Panc1 (cell line): ENCODE results near the gene STAT3. TPM values are rescaled to one million over a fixed set of nuclear protein-coding genes. Genes with fewer than 3 reads are reported as not detected.

ENCODE experiments used
- ATAC-seq: fragments of 200-7000 bp; cut with Tn5 transposase; 2 replicates; pipeline ENCODE4 v1.9.1; 2020; ENCODE audit warnings: mild to moderate bottlenecking, moderate library complexity
- BruUV-seq: library from RNA; stranded (reverse); fragments of 400-500 nt; replicated peaks from 2 replicates; lab custom pipeline; 2021; lab: Mats Ljungman, UMichigan
- CTCF ChIA-PET: fragments of 300-600 bp; sonication (Branson Sonifier 250); formaldehyde crosslinking; loops from one replicate; lab custom pipeline; 2022; ENCODE audit warnings: antibody characterized with exemption; lab: Charles Lee
- POLR2A ChIA-PET: fragments of 300-600 bp; sonication (Branson Sonifier 250); formaldehyde crosslinking; loops from one replicate; lab custom pipeline; 2022; ENCODE audit warnings: antibody characterized with exemption; lab: Charles Lee
- DNase-seq: peaks from one replicate; pipeline ENCODE4 v3.0.0-alpha.2; 2010; ENCODE audit warnings: low read depth, low spot score
- H3K27ac ChIP-seq: 2 replicates; pipeline ENCODE4 v1.5.1; 2011; ENCODE audit warnings: mild to moderate bottlenecking, low read length, inconsistent platforms
- H3K27me3 ChIP-seq: fragments of 200-500 bp; sonication (Bioruptor generic); 2 replicates; pipeline ENCODE4 v1.6.0; 2014; ENCODE audit warnings: low read length, inconsistent platforms; ENCODE audit not compliant: control insufficient read depth, insufficient read depth
- H3K36me3 ChIP-seq: fragments of 200-500 bp; sonication (Bioruptor generic); 2 replicates; pipeline ENCODE4 v1.5.1; 2014; ENCODE audit warnings: inconsistent platforms, mild to moderate bottlenecking, low read length, moderate library complexity; ENCODE audit not compliant: control insufficient read depth, insufficient read depth
- H3K4me1 ChIP-seq: 2 replicates; pipeline ENCODE4 v1.5.1; 2011; ENCODE audit warnings: inconsistent platforms, mild to moderate bottlenecking, low read length, moderate library complexity; ENCODE audit not compliant: control insufficient read depth, insufficient read depth
- H3K4me3 ChIP-seq, 2 experiments: 2 replicates each; pipeline ENCODE4 v1.5.1; 2011 to 2012; ENCODE audit warnings: low read depth in 2 of 2, low read length in 2 of 2, mild to moderate bottlenecking in 2 of 2, inconsistent platforms in 1 of 2, moderate library complexity in 1 of 2
- H3K9me3 ChIP-seq: fragments of 200-500 bp; sonication (Bioruptor generic); 2 replicates; pipeline ENCODE4 v1.5.1; 2014; ENCODE audit warnings: low read depth, mild to moderate bottlenecking, inconsistent platforms, low read length, moderate library complexity; ENCODE audit not compliant: control insufficient read depth, insufficient read depth
- POLR2AphosphoS5 ChIP-seq: IDR thresholded peaks from 2 replicates; pipeline ENCODE4 v1.6.1; 2012; ENCODE audit warnings: mild to moderate bottlenecking, low read depth, low read length, moderate library complexity
- SIN3A ChIP-seq: IDR thresholded peaks from 2 replicates; pipeline ENCODE4 v1.6.1; 2012; ENCODE audit warnings: low read depth, mild to moderate bottlenecking, low read length, moderate library complexity, borderline replicate concordance; ENCODE audit not compliant: insufficient read depth
- TCF7L2 ChIP-seq: IDR thresholded peaks from 2 replicates; pipeline ENCODE4 v1.6.1; 2011; ENCODE audit warnings: mild to moderate bottlenecking, low read depth, low read length, inconsistent platforms
- in situ Hi-C: cut with HindIII; loops from 2 replicates; pipeline ENCODE4 v1.10.0; 2016; ENCODE audit warnings: low sequenced_read_pairs, low pct_unique_long_range_greater_than_20kb
- intact Hi-C: fragments of 100-400 bp; cut with micrococcal nuclease; formaldehyde crosslinking; loops from one replicate; pipeline ENCODE4 v1.10.0; 2022; ENCODE audit not compliant: unreplicated experiment
- total RNA-seq: library from RNA; stranded (reverse); gene quantifications from one replicate; pipeline ENCODE4 v1.2.1, GENCODE V29; 2021; ENCODE audit not compliant: unreplicated experiment
- TF ChIP-seq, protein P1 (sequence below): fragments of 450-650 bp; IDR thresholded peaks from 2 replicates; pipeline ENCODE4 v1.5.1; 2017; ENCODE audit warnings: mild to moderate bottlenecking
- TF ChIP-seq, protein P2 (sequence below), 2 experiments: IDR thresholded peaks; 2 replicates each; pipeline ENCODE4 v1.6.1; 2011 to 2012; ENCODE audit warnings: low read depth in 2 of 2, control low read depth in 1 of 2, low read length in 1 of 2, mild to moderate bottlenecking in 1 of 2, moderate library complexity in 1 of 2; ENCODE audit not compliant: insufficient read depth in 1 of 2

Gene STAT3
- total RNA-seq, 1 experiment from 2014 or later = 287 TPM

DNA sequence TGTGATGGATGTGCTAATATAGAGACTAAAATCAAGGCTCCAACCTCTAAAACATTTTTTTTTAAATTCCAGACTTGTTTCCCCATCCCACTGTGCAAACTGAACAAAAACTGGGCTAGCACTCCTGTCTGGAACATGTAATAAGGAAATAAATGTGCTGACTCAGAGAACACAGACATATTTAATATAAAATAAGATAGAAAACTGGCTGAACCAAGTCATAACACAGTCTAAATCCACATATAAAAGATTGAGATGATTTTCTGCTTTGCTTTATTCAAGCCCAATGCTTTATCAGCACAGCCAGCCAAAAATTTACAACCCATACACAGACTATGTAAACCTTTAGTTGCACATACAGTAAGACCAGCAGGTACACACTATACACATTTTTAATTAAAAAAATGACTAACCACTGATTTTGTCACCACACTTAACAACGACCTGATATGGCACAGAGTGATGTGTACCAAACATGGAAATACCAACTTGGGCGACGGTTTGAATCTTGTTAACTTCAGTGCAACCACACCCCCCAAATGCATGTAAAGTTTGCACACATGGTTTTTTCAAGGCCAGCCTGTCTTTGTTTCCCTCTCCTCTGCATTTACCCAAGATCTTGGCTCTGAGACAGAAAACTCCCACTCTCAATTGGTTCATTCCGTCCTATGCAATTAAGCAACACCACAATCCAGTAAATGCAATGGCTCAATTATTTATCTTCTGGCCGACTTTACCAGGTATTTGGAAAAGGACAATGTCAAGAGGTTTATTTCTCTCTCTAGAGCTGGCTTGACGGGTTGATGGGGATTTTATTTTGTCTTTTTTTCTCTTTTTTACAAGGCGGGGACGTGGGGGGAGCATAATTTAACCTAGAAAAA is 1.2 kb downstream of the STAT3 start:
- CTCF ChIA-PET = no interaction called here
- H3K9me3 ChIP-seq = no peaks in the 10 kb centered on the region
- ATAC-seq (no peak), DNase-seq (no peak)
- H3K36me3 ChIP-seq = no peaks in the 10 kb centered on the region; the same call in none of the 2 replicates
- POLR2A ChIA-PET = no interaction called here
- intact Hi-C loops = loop anchor here (10.0 kb wide), 1 partner anchor 62 kb away; no protein-coding TSS in a partner anchor
- H3K4me1 ChIP-seq = peaks cover 34% of the 10 kb centered on the region
- in situ Hi-C loops = no loop called here
- no peaks in the 10 kb centered on the region for H3K27me3 ChIP-seq
- H3K27ac ChIP-seq = peak overlapping the region; percentile 91
- peak overlapping the region; percentile 66 to 93 for H3K4me3 ChIP-seq
- TF ChIP-seq, protein P1, sequence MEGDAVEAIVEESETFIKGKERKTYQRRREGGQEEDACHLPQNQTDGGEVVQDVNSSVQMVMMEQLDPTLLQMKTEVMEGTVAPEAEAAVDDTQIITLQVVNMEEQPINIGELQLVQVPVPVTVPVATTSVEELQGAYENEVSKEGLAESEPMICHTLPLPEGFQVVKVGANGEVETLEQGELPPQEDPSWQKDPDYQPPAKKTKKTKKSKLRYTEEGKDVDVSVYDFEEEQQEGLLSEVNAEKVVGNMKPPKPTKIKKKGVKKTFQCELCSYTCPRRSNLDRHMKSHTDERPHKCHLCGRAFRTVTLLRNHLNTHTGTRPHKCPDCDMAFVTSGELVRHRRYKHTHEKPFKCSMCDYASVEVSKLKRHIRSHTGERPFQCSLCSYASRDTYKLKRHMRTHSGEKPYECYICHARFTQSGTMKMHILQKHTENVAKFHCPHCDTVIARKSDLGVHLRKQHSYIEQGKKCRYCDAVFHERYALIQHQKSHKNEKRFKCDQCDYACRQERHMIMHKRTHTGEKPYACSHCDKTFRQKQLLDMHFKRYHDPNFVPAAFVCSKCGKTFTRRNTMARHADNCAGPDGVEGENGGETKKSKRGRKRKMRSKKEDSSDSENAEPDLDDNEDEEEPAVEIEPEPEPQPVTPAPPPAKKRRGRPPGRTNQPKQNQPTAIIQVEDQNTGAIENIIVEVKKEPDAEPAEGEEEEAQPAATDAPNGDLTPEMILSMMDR = no peak
- TF ChIP-seq POLR2AphosphoS5 = 0 out of 2 replicates have a peak, but pooled peaks have one; percentile 25
- BruUV-seq = TSS peak; percentile 78

DNA sequence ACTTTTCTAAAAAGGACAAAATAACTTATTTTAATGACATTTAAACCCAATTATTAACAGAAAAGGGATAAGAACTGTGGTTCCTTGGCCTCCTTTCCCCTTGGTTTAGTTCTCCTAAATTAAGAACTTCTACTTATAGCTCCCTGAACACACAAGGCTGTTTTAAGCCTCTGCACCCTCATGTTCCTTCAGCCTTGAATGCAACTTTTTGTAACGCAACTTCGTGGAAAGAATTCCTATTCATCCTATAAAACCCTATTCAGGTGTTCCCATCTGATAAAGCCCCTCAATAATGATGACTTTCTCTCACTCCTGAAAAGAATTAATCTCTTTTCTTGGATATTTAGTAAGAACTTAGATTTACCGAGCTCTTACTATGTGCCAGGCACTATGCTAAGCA is 6.3 kb downstream of the STAT3 start:
- in situ Hi-C loops = no loop called here
- H3K4me1 ChIP-seq = peaks cover 43% of the 10 kb centered on the region
- TF ChIP-seq POLR2AphosphoS5 (no peak), SIN3A (no peak), TCF7L2 (no peak)
- TF ChIP-seq, protein P2, sequence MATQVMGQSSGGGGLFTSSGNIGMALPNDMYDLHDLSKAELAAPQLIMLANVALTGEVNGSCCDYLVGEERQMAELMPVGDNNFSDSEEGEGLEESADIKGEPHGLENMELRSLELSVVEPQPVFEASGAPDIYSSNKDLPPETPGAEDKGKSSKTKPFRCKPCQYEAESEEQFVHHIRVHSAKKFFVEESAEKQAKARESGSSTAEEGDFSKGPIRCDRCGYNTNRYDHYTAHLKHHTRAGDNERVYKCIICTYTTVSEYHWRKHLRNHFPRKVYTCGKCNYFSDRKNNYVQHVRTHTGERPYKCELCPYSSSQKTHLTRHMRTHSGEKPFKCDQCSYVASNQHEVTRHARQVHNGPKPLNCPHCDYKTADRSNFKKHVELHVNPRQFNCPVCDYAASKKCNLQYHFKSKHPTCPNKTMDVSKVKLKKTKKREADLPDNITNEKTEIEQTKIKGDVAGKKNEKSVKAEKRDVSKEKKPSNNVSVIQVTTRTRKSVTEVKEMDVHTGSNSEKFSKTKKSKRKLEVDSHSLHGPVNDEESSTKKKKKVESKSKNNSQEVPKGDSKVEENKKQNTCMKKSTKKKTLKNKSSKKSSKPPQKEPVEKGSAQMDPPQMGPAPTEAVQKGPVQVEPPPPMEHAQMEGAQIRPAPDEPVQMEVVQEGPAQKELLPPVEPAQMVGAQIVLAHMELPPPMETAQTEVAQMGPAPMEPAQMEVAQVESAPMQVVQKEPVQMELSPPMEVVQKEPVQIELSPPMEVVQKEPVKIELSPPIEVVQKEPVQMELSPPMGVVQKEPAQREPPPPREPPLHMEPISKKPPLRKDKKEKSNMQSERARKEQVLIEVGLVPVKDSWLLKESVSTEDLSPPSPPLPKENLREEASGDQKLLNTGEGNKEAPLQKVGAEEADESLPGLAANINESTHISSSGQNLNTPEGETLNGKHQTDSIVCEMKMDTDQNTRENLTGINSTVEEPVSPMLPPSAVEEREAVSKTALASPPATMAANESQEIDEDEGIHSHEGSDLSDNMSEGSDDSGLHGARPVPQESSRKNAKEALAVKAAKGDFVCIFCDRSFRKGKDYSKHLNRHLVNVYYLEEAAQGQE (IDR thresholded peaks at IDR 0.05; ENCODE audit: insufficient read depth in 1 of 2, low read depth in 2 of 2, low read length in 1 of 2) = no peak
- TF ChIP-seq, protein P1 = no peak
- H3K4me3 ChIP-seq = no peak overlapping the region
- peak overlapping the region; percentile 75 for H3K27ac ChIP-seq
- H3K36me3 ChIP-seq = no peaks in the 10 kb centered on the region; the same call in 1 of the 2 replicates
- H3K9me3 ChIP-seq = no peaks in the 10 kb centered on the region
- H3K27me3 ChIP-seq = no peaks in the 10 kb centered on the region
- no TSS peak for BruUV-seq
- intact Hi-C loops = loop anchor here (10.0 kb wide), 1 partner anchor 57 kb away; no protein-coding TSS in a partner anchor
- DNase-seq = no peak
- POLR2A ChIA-PET = no interaction called here
- no peak for ATAC-seq
- CTCF ChIA-PET = no interaction called here
